Nephron (organoid): ENCODE data around the gene PACSIN2.

ENCODE experiments used
- H3K27ac Mint-ChIP-seq, 3 experiments: 2 replicates each; pipeline ENCODE4 v1.8.0; 2020; ENCODE audit warnings: mixed read lengths in 3 of 3, mild to moderate bottlenecking in 2 of 3, moderate library complexity in 1 of 3
- H3K27me3 Mint-ChIP-seq: 2 replicates; pipeline ENCODE4 v1.8.0; 2021; ENCODE audit warnings: low read depth, mild to moderate bottlenecking, moderate library complexity, mixed read lengths
- H3K36me3 Mint-ChIP-seq: 2 replicates; pipeline ENCODE4 v1.8.0; 2020; ENCODE audit warnings: low read depth, mixed read lengths
- H3K4me1 Mint-ChIP-seq: 2 replicates; pipeline ENCODE4 v1.8.0; 2020; ENCODE audit warnings: mixed read lengths
- H3K4me3 Mint-ChIP-seq, 3 experiments: 2 replicates each; pipeline ENCODE4 v1.8.0; 2020; ENCODE audit warnings: mild to moderate bottlenecking in 3 of 3, mixed read lengths in 3 of 3, moderate library complexity in 2 of 3
- H3K9me3 Mint-ChIP-seq: 2 replicates; pipeline ENCODE4 v1.8.0; 2020; ENCODE audit warnings: mixed read lengths
- TF ChIP-seq, protein P1 (sequence below), 3 experiments: fragments of 200-600 bp; sonication (generic); IDR thresholded peaks; one replicate each; pipeline ENCODE4 v1.5.0; 2021; ENCODE audit warnings: antibody characterized with exemption in 3 of 3; ENCODE audit not compliant: unreplicated experiment in 3 of 3

The PACSIN2 gene

DNA sequence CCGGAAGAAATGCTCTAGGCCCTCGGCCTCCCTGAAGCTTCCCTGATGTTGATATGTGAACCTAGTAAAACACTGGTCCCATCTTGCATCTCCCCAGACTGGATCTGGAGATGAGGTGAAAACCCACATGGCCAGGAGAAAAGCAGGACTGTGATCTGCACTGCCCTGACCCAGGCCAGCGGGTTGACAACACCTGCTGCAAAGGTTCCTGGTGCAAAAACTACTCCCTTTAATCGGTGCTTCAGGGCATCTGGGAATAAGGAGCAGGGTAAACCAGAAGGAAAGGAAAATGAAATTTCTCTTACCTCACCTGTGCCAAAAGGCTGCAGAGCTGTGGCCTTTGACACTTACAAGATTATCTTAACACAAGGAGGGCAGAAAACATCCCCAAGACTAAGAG, 30.6 kb downstream of the PACSIN2 start:
- TF ChIP-seq, protein P1, sequence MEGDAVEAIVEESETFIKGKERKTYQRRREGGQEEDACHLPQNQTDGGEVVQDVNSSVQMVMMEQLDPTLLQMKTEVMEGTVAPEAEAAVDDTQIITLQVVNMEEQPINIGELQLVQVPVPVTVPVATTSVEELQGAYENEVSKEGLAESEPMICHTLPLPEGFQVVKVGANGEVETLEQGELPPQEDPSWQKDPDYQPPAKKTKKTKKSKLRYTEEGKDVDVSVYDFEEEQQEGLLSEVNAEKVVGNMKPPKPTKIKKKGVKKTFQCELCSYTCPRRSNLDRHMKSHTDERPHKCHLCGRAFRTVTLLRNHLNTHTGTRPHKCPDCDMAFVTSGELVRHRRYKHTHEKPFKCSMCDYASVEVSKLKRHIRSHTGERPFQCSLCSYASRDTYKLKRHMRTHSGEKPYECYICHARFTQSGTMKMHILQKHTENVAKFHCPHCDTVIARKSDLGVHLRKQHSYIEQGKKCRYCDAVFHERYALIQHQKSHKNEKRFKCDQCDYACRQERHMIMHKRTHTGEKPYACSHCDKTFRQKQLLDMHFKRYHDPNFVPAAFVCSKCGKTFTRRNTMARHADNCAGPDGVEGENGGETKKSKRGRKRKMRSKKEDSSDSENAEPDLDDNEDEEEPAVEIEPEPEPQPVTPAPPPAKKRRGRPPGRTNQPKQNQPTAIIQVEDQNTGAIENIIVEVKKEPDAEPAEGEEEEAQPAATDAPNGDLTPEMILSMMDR (IDR thresholded peaks at IDR 0.05; ENCODE audit: unreplicated experiment in 3 of 3): no peak
- peaks cover 6% of the 10 kb centered on the region for H3K36me3 Mint-ChIP-seq
- H3K27ac Mint-ChIP-seq: no peak overlapping the region
- peaks cover 39% of the 10 kb centered on the region for H3K4me1 Mint-ChIP-seq
- H3K9me3 Mint-ChIP-seq: no peaks in the 10 kb centered on the region
- no peak overlapping the region for H3K4me3 Mint-ChIP-seq
- H3K27me3 Mint-ChIP-seq: no peaks in the 10 kb centered on the region

DNA sequence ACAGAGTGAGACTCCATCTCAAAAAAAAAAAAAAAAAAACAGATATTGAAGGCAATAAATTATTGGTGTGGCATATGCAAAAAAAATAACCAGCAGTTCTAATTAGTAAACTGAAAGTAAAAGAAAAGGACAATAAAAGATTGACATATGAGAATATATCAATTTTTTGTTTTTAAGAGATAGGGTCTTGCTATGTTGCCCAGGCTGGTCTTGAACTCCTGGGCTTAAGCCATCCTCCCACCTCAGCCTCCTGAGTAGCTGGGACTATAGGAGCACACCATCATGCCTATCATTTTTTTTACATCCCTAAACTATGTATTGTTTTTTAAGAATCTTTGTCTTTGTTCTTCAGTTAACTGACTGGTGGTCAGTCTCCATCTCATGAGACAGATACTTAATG, 31.5 kb downstream of the PACSIN2 start:
- Mint-ChIP-seq H3K27ac (no peak overlapping the region), H3K36me3 (peaks cover 6% of the 10 kb centered on the region)

DNA sequence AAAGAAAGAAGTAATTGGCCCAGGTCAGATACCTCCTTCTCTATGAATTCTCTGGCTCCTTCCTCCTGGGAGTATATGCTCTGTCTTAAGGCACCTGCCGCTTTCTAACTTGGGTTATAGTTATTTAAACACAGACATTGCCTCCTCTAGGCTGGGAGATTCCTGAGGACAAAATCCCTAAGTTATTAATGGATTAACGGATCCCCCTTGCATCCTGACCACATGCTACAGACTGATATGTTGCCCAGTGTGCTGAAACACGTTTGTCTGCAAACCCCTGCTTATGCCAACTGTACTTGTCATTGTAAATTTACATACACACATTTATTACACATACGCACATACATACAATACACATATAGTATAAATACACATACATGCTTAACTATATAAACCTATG, 35.3 kb downstream of the PACSIN2 start:
- H3K4me3 Mint-ChIP-seq: no peak overlapping the region
- TF ChIP-seq, protein P1 (IDR thresholded peaks at IDR 0.05; ENCODE audit: unreplicated experiment in 3 of 3): no peak
- H3K9me3 Mint-ChIP-seq: no peaks in the 10 kb centered on the region
- H3K27me3 Mint-ChIP-seq: no peaks in the 10 kb centered on the region
- H3K4me1 Mint-ChIP-seq: peaks cover 24% of the 10 kb centered on the region
- H3K27ac Mint-ChIP-seq: peak overlapping the region in 2 of 3 experiments; percentile 24 to 58
- peaks cover 5% of the 10 kb centered on the region for H3K36me3 Mint-ChIP-seq

More for the DNA sequence above, 31.5 kb downstream of the PACSIN2 start:
- H3K27me3 Mint-ChIP-seq: no peaks in the 10 kb centered on the region
- H3K9me3 Mint-ChIP-seq: no peaks in the 10 kb centered on the region
- no peak overlapping the region for H3K4me3 Mint-ChIP-seq
- TF ChIP-seq, protein P1 (IDR thresholded peaks at IDR 0.05; ENCODE audit: unreplicated experiment in 3 of 3): no peak
- peaks cover 43% of the 10 kb centered on the region for H3K4me1 Mint-ChIP-seq

DNA sequence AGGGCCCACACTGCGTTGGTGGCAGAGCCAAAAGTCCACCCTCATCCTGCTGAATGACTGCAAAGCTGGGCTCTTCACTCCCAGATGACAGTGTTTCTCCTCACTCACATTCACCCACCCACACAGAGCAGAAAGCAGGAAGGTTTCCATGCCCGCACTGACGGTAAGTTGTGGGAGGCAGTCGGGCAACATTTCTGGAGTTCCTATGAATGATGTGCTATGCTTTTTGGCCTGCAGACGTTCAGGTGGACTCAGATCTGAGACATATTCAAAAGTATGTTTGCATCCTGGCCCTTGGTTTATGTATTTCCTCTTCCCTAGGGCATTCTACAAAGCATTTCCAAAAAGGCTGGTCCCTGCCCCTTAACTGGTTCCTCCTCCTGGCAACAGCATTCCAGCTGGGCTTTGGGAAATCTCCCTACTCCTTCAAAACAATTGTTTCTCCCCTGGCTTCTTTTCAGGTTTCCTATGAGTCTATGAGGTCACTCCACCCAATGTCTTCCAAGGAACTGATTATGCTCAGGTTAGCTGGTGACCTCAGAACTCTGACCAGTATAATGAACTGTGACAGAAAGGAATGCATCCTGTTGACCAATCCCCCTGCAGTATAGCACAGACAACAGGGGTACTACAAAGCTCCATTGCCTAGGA, 36.4 kb downstream of the PACSIN2 start:
- Mint-ChIP-seq H3K4me1 (peaks cover 28% of the 10 kb centered on the region), H3K27me3 (no peaks in the 10 kb centered on the region), H3K9me3 (no peaks in the 10 kb centered on the region), H3K4me3 (no peak overlapping the region), H3K27ac (peak overlapping the region in 1 of 3 experiments; percentile 44), H3K36me3 (no peaks in the 10 kb centered on the region)
- TF ChIP-seq, protein P1 (IDR thresholded peaks at IDR 0.05; ENCODE audit: unreplicated experiment in 3 of 3): no peak

DNA sequence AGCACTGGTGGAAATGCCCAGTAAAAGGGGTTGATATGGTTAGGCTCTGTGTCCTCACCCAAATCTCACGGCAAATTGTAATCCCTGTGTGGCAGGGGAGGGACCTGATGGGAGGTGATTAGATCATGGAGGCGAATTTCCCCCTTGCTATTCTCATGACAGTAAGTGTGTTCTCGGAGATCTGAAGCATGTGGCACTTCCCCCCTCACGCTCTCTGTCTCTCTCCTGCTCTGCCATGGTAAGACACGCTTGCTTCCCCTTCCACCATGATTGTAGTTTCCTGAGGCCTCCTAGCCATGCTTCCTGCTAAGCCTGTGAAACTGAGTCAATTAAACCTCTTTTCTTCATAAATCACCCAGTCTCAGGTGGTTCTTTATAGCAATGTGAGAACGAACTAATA, 37.4 kb downstream of the PACSIN2 start:
- no peak overlapping the region for H3K27ac Mint-ChIP-seq
- no peaks in the 10 kb centered on the region for H3K9me3 Mint-ChIP-seq
- H3K27me3 Mint-ChIP-seq: no peaks in the 10 kb centered on the region
- peaks cover 1% of the 10 kb centered on the region for H3K36me3 Mint-ChIP-seq
- H3K4me3 Mint-ChIP-seq: no peak overlapping the region
- TF ChIP-seq, protein P1 (IDR thresholded peaks at IDR 0.05; ENCODE audit: unreplicated experiment in 3 of 3): no peak
- H3K4me1 Mint-ChIP-seq: peaks cover 37% of the 10 kb centered on the region
